ENCODE measurements around the gene CDT1. TPM values are rescaled to one million over a fixed set of nuclear protein-coding genes. Genes with fewer than 3 reads are reported as not detected.

The CDT1 gene
- total and polyA plus RNA-seq, 10 donors, result 1.00 to 17.2 (median 3.6) TPM

- intact Hi-C loops (cut with DNase I; ENCODE audit: low total_unique reads), result no loop called here
- TF ChIP-seq POLR2A (IDR thresholded peaks at IDR 0.05) (no peak), CTCF (IDR thresholded peaks at IDR 0.05 in 8 of 11, conservative IDR thresholded peaks at IDR 0.05 in 3 of 11) (no peak)
- Histone ChIP-seq H3K27ac (no peak overlapping the region), H3K4me1 (no peaks in the 10 kb centered on the region), H3K27me3 (replicated peaks in 1 of 7) (no peaks in the 10 kb centered on the region), H3K36me3 (peaks cover 0 to 100% (median 47%) of the 10 kb centered on the region in 6 donors), H3K4me3 (no peak overlapping the region), H3K9me3 (no peaks in the 10 kb centered on the region)
- 87 to 98% (median 93%) methylated on average over 5 to 12 of the region's 12 CpGs for WGBS, 5 donors
- no peak for DNase-seq
These were observed 21.6 kb downstream of the CDT1 start for GRCh38 chr16:88825146-88825545.

GRCh38 chr16:88826070-88826840 lies 22.7 kb downstream of the CDT1 start:
- Histone ChIP-seq H3K27me3 (replicated peaks in 1 of 7) (no peaks in the 10 kb centered on the region), H3K27ac (no peak overlapping the region), H3K36me3 (peaks cover 0 to 98% (median 47%) of the 10 kb centered on the region in 6 donors), H3K4me3 (no peak overlapping the region), H3K4me1 (no peaks in the 10 kb centered on the region), H3K9me3 (no peaks in the 10 kb centered on the region)
- intact Hi-C loops (cut with DNase I; ENCODE audit: low total_unique reads), result no loop called here
- DNase-seq, result no peak
- 92 to 95% (median 92%) methylated on average over 19 to 26 of the region's 26 CpGs for WGBS, 5 donors
- no peak for TF ChIP-seq POLR2A (IDR thresholded peaks at IDR 0.05)
- TF ChIP-seq POLR2AphosphoS5 (IDR thresholded peaks at IDR 0.05), result no peak
- TF ChIP-seq CTCF (IDR thresholded peaks at IDR 0.05 in 8 of 11, conservative IDR thresholded peaks at IDR 0.05 in 3 of 11), result no peak

- intact Hi-C loops (cut with DNase I; ENCODE audit: low total_unique reads), result no loop called here
- Histone ChIP-seq H3K27ac (no peak overlapping the region), H3K4me1 (no peaks in the 10 kb centered on the region), H3K27me3 (replicated peaks in 1 of 7) (no peaks in the 10 kb centered on the region), H3K4me3 (no peak overlapping the region), H3K9me3 (no peaks in the 10 kb centered on the region), H3K36me3 (peaks cover 0 to 89% (median 32%) of the 10 kb centered on the region in 6 donors)
- 92 to 96% (median 93%) methylated on average over 8 to 21 of the region's 21 CpGs for WGBS, 5 donors
- TF ChIP-seq POLR2A (IDR thresholded peaks at IDR 0.05) (no peak), POLR2AphosphoS5 (IDR thresholded peaks at IDR 0.05) (peak in 1 of 3 donors; percentile 48), CTCF (IDR thresholded peaks at IDR 0.05 in 8 of 11, conservative IDR thresholded peaks at IDR 0.05 in 3 of 11) (no peak)
- DNase-seq, result no peak
These were observed 24.1 kb downstream of the CDT1 start for GRCh38 chr16:88827727-88828126.

GRCh38 chr16:88828711-88829110 lies 25.1 kb downstream of the CDT1 start:
- no peak for DNase-seq
- Histone ChIP-seq H3K27ac (no peak overlapping the region), H3K27me3 (replicated peaks in 1 of 7) (no peaks in the 10 kb centered on the region), H3K9me3 (no peaks in the 10 kb centered on the region), H3K4me1 (no peaks in the 10 kb centered on the region), H3K4me3 (no peak overlapping the region), H3K36me3 (peaks cover 0 to 83% (median 28%) of the 10 kb centered on the region in 6 donors)
- 85 to 95% (median 91%) methylated on average over 17 to 24 of the region's 24 CpGs for WGBS, 5 donors
- intact Hi-C loops (cut with DNase I; ENCODE audit: low total_unique reads), result no loop called here
- TF ChIP-seq CTCF (IDR thresholded peaks at IDR 0.05 in 8 of 11, conservative IDR thresholded peaks at IDR 0.05 in 3 of 11) (no peak), POLR2AphosphoS5 (IDR thresholded peaks at IDR 0.05) (no peak), POLR2A (IDR thresholded peaks at IDR 0.05) (no peak)

Data from spleen (tissue), 11 donors.